Mesothelial cell of epicardium (in vitro differentiated cells): ENCODE results near the gene PLA2G6. TPM values are rescaled to one million over a fixed set of nuclear protein-coding genes. Genes with fewer than 3 reads are reported as not detected.

Experiments
- DNase-seq, 2 experiments: peaks; one replicate each; pipeline ENCODE4 v3.0.0; 2021; ENCODE audit warnings: low spot score in 2 of 2; ENCODE audit not compliant: unreplicated experiment in 2 of 2
- H3K27ac Mint-ChIP-seq: 2 replicates; pipeline ENCODE4 v1.8.0; 2021; ENCODE audit warnings: mixed read lengths
- H3K27me3 Mint-ChIP-seq: 2 replicates; pipeline ENCODE4 v1.8.0; 2021; ENCODE audit warnings: low read depth, mixed read lengths
- H3K36me3 Mint-ChIP-seq: 2 replicates; pipeline ENCODE4 v1.8.0; 2021; ENCODE audit warnings: mixed read lengths
- H3K4me1 Mint-ChIP-seq: 2 replicates; pipeline ENCODE4 v1.8.0; 2021; ENCODE audit warnings: mixed read lengths
- H3K4me3 Mint-ChIP-seq: 2 replicates; pipeline ENCODE4 v1.8.0; 2021; ENCODE audit warnings: mild to moderate bottlenecking, moderate library complexity, mixed read lengths
- H3K9me3 Mint-ChIP-seq: 2 replicates; pipeline ENCODE4 v1.8.0; 2021; ENCODE audit warnings: mixed read lengths
- total RNA-seq: library from RNA; stranded (reverse); gene quantifications from 3 replicates; pipeline ENCODE4 v1.2.1, GENCODE V29; 2021
- TF ChIP-seq, protein P1 (sequence below): fragments of 200-600 bp; sonication (generic); IDR thresholded peaks from one replicate; pipeline ENCODE4 v1.5.0; 2021; ENCODE audit warnings: antibody characterized with exemption; ENCODE audit not compliant: unreplicated experiment

PLA2G6 gene
- total RNA-seq, 1 donor from 2014 or later: 88.2 TPM

DNA sequence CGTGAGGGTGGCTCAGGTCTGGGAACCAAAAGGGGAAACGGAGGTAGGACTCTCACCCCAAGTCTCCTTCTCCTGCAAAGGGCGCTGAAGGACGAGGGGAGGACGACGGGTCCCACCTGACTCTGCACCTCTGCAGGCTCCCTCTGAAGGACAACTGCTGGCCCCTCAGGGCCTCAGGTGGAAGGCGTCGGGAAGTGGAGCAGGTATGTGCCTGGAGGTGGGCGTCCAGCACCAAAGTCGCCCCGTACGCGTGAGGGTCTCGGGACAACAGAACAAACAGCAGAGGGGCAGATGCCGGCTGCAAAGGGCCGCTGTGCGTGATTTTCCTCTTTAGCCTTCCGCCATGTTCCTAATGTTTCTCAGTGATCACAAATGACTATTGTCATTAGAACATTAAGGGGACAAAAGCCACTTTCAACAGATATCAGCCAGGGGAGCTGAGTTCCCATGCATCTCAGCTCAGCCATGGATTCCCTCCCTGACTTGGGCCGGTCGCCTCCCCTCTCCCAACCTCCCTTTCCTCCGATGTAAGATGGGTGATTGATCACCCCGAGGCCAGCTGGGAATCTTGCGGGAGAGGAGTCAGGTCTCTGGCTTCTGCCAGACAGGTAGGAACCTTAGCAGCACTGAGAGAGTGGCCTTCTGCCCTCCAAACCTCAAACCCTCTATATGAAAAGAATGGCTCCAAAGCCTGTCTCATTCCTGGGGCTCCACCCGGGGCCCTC, 98.5 kb downstream of the PLA2G6 start:
- no peak for DNase-seq
- no peak overlapping the region for H3K27ac Mint-ChIP-seq
- H3K4me3 Mint-ChIP-seq: no peak overlapping the region
- H3K9me3 Mint-ChIP-seq: no peaks in the 10 kb centered on the region
- peaks cover 8% of the 10 kb centered on the region for H3K27me3 Mint-ChIP-seq
- peaks cover 7% of the 10 kb centered on the region for H3K4me1 Mint-ChIP-seq
- peaks cover 8% of the 10 kb centered on the region for H3K36me3 Mint-ChIP-seq
- TF ChIP-seq, protein P1, sequence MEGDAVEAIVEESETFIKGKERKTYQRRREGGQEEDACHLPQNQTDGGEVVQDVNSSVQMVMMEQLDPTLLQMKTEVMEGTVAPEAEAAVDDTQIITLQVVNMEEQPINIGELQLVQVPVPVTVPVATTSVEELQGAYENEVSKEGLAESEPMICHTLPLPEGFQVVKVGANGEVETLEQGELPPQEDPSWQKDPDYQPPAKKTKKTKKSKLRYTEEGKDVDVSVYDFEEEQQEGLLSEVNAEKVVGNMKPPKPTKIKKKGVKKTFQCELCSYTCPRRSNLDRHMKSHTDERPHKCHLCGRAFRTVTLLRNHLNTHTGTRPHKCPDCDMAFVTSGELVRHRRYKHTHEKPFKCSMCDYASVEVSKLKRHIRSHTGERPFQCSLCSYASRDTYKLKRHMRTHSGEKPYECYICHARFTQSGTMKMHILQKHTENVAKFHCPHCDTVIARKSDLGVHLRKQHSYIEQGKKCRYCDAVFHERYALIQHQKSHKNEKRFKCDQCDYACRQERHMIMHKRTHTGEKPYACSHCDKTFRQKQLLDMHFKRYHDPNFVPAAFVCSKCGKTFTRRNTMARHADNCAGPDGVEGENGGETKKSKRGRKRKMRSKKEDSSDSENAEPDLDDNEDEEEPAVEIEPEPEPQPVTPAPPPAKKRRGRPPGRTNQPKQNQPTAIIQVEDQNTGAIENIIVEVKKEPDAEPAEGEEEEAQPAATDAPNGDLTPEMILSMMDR: no peak

DNA sequence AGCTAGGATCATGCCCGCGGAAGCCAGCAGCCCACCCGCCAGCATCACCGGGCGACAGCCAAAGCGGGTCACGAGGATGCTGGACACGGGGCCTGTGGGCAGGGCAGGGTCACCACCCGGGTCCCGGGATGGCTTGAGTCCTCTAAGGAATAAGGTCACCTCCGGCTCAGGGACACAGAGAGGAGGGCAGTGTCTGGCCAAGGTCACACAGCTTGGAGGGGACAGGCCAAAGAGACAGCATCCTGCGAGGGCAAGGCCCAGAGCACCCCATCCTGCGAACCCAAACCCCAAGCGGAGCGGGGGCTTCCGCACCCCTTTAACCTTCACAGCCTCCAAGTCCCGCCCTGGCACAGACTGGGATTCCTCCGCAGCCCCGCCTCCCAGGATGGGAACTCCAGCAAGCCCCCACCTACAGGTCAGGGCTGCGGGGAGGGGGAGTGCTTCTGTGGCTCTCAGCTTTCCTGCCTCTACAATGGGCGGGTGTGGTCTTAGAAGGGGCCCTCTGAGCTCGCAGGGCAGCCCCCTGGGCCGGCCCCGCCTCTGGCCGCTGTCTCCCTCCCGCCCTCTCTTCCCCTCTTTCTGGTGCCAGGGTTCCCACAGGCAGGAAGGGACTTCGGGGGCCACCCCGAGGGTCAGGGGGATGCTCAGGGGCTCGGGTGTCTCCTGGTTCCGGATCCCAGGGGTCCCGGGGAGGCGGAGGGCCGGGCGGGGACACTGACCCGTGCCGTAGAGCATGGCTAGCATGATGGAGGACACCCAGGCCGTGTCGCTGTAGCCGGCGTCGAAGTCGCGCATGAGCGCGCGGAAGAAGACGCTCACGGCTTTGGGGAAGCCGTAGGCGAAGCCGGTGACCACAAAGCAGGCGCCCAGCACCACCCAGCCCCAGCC, 99.4 kb downstream of the PLA2G6 start:
- Mint-ChIP-seq H3K27me3 (peaks cover 8% of the 10 kb centered on the region), H3K4me1 (peaks cover 3% of the 10 kb centered on the region), H3K27ac (no peak overlapping the region), H3K36me3 (no peaks in the 10 kb centered on the region), H3K9me3 (no peaks in the 10 kb centered on the region), H3K4me3 (no peak overlapping the region)
- DNase-seq: no peak
- TF ChIP-seq, protein P1: no peak

DNA sequence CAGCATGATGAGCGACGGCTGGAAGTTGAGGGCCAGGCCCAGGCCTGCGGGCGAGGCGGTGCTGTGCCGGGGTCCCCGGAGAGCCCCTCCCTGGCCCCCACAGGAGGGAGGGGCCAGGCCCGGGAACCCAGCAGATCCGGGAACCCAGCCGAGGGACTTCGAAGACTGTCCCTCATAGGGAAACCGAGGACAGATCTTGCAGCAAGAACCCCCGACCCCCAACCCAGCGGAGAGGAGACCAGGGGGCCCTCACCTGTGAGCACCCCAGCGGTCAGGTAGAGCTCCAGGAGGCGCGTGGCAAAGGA, 100.0 kb downstream of the PLA2G6 start:
- Mint-ChIP-seq H3K27ac (no peak overlapping the region), H3K27me3 (peaks cover 8% of the 10 kb centered on the region), H3K36me3 (no peaks in the 10 kb centered on the region), H3K4me3 (no peak overlapping the region), H3K9me3 (no peaks in the 10 kb centered on the region), H3K4me1 (peaks cover 3% of the 10 kb centered on the region)
- no peak for DNase-seq
- TF ChIP-seq, protein P1: no peak

DNA sequence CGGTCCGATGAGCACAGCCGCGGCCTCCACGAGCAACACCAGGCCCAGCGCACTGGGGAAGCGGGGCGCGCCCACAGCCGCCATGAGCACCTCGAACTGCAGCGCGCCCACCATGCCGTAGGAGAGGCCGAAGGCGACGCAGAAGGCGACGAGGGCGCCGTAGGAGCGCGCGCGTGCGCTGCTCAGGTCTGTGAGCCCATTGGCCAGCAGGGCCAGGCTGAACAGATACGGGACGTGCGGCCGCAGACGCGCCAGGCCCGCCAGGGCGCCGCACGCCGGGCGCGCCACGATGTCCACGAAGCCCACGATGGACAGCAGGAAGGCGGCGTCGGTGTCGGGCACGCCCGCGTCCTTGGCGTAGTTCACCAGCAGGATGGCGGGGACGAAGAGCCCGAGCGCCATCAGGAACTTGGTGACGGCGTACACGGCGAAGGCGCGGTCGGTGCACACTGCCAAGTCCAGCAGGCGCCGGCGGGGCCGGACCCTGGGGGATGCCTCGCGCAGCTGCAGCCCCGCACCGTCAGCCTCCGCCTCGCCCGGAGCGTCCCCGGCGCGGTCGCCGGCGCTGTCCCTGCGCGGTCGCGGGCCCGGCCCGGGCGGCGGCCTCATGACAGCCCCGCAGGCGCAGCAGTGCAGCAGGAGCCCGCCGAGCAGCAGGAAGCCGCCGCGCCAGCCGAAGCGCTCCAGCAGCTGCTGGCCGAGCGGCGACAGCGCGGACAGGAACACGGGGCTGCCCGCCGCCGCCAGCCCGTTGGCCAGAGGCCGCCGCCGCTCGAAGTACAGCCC, 100.6 kb downstream of the PLA2G6 start:
- peaks cover 8% of the 10 kb centered on the region for H3K27me3 Mint-ChIP-seq
- no peaks in the 10 kb centered on the region for H3K36me3 Mint-ChIP-seq
- H3K9me3 Mint-ChIP-seq: no peaks in the 10 kb centered on the region
- TF ChIP-seq, protein P1: no peak
- peaks cover 3% of the 10 kb centered on the region for H3K4me1 Mint-ChIP-seq
- H3K27ac Mint-ChIP-seq: no peak overlapping the region
- no peak for DNase-seq
- no peak overlapping the region for H3K4me3 Mint-ChIP-seq

DNA sequence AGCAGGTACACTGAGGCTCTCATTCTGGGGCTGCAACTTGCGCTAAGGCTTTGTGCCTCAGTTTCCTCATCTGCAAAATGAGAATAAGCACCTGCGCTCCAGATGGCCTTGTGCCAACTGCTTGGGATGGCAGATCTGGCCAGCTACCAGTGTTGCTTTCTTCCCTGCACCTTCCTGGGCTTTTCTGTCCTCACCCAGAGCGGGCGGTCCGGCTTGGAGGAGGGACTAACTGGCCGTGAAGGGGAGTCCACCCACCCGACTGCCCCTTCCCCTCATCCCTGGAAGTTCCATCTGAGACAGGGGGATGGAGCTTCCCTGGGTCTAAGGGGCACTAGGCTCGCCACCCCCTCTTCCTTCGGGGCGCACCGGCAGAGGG, 101.2 kb downstream of the PLA2G6 start:
- no peak overlapping the region for H3K4me3 Mint-ChIP-seq
- H3K4me1 Mint-ChIP-seq: peaks cover 3% of the 10 kb centered on the region
- TF ChIP-seq, protein P1: no peak
- H3K27ac Mint-ChIP-seq: no peak overlapping the region
- no peaks in the 10 kb centered on the region for H3K9me3 Mint-ChIP-seq
- peaks cover 8% of the 10 kb centered on the region for H3K27me3 Mint-ChIP-seq
- no peak for DNase-seq
- H3K36me3 Mint-ChIP-seq: no peaks in the 10 kb centered on the region
